Keratinocyte (primary cell): Measurements from ENCODE around the gene SMYD5. TPM values are rescaled to one million over a fixed set of nuclear protein-coding genes. Genes with fewer than 3 reads are reported as not detected.
A peak's percentile ranks its signal among the peaks of the same experiment; 100 is the strongest.

Source experiments
- DNase-seq: peaks from one replicate; pipeline ENCODE4 v3.0.0-alpha.2; 2011; ENCODE audit warnings: low read depth, missing footprints, low spot score
- FAIRE-seq: peaks from 2 replicates; lab custom pipeline; 2011; peaks lifted over from hg19 to GRCh38; lab: Jason Lieb, UNC
- H2AFZ ChIP-seq: 2 replicates; pipeline ENCODE4 v1.6.0; 2012; ENCODE audit warnings: low read length, control low read depth, inconsistent platforms; ENCODE audit not compliant: control insufficient read depth
- H3K27ac ChIP-seq: 2 replicates; pipeline ENCODE4 v1.5.1; 2011; ENCODE audit warnings: low read length; ENCODE audit not compliant: control insufficient read depth, insufficient read depth
- H3K27me3 ChIP-seq: 3 replicates; pipeline ENCODE4 v1.6.0; 2011; ENCODE audit warnings: low read length; ENCODE audit not compliant: control insufficient read depth, insufficient read depth; ENCODE audit errors: extremely low read depth
- H3K36me3 ChIP-seq, 2 experiments: 2 replicates in 1 of 2; 3 replicates in 1 of 2; pipeline ENCODE4 v1.5.1; 2011; ENCODE audit warnings: low read length in 2 of 2, mild to moderate bottlenecking in 1 of 2; ENCODE audit not compliant: control insufficient read depth in 2 of 2, insufficient read depth in 2 of 2; ENCODE audit errors: extremely low read depth in 1 of 2
- H3K4me1 ChIP-seq: 3 replicates; pipeline ENCODE4 v1.5.1; 2011; ENCODE audit warnings: low read length; ENCODE audit not compliant: control insufficient read depth, insufficient read depth; ENCODE audit errors: extremely low read depth
- H3K4me2 ChIP-seq: 3 replicates; pipeline ENCODE4 v1.6.0; 2011; ENCODE audit warnings: low read depth, low read length; ENCODE audit not compliant: control insufficient read depth, insufficient read depth; ENCODE audit errors: extremely low read depth
- H3K4me3 ChIP-seq, 3 experiments: fragments of 200-600 bp in 1 of 3; sonication (generic) in 1 of 3; 2 replicates in 2 of 3; 3 replicates in 1 of 3; pipeline ENCODE4 v1.5.1; 2011 to 2016; ENCODE audit warnings: low read length in 3 of 3, mild to moderate bottlenecking in 3 of 3, control low read depth in 2 of 3, inconsistent platforms in 1 of 3, low read depth in 1 of 3, mixed read lengths in 1 of 3, mixed run types in 1 of 3, moderate library complexity in 1 of 3; ENCODE audit not compliant: control insufficient read depth in 2 of 3, insufficient read depth in 2 of 3; ENCODE audit errors: extremely low read depth in 1 of 3
- H3K79me2 ChIP-seq: 2 replicates; pipeline ENCODE4 v1.6.0; 2012; ENCODE audit warnings: low read length; ENCODE audit not compliant: control insufficient read depth, insufficient read depth
- H3K9ac ChIP-seq: 3 replicates; pipeline ENCODE4 v1.6.0; 2011; ENCODE audit warnings: low read length; ENCODE audit not compliant: control insufficient read depth, insufficient read depth; ENCODE audit errors: extremely low read depth
- H3K9me1 ChIP-seq: 3 replicates; pipeline ENCODE4 v1.6.0; 2011; ENCODE audit warnings: low read length; ENCODE audit not compliant: control insufficient read depth, insufficient read depth; ENCODE audit errors: extremely low read depth
- H3K9me3 ChIP-seq: 2 replicates; pipeline ENCODE4 v1.5.1; 2012; ENCODE audit warnings: low read depth, low read length; ENCODE audit not compliant: control insufficient read depth
- H4K20me1 ChIP-seq: 3 replicates; pipeline ENCODE4 v1.6.0; 2011; ENCODE audit warnings: low read length; ENCODE audit not compliant: control insufficient read depth, insufficient read depth; ENCODE audit errors: extremely low read depth
- CTCF ChIP-seq, 3 experiments: IDR thresholded peaks in 1 of 3; conservative IDR thresholded peaks in 1 of 3; optimal IDR thresholded peaks in 1 of 3; 2 replicates in 2 of 3; 3 replicates in 1 of 3; pipeline versions ENCODE3 to v1.5.1; 2011; ENCODE audit warnings: low read length in 3 of 3, mild to moderate bottlenecking in 3 of 3, moderate library complexity in 2 of 3, control low read depth in 1 of 3, inconsistent platforms in 1 of 3; ENCODE audit not compliant: insufficient read depth in 2 of 3; ENCODE audit errors: extremely low read depth in 1 of 3
- EZH2 ChIP-seq: IDR thresholded peaks from one replicate; pipeline ENCODE4 v1.6.1; 2012; ENCODE audit warnings: inconsistent platforms, mild to moderate bottlenecking, low read length, moderate library complexity
- dilution Hi-C: fragments of 300-500 bp; cut with MboI; formaldehyde crosslinking; loops from one replicate; pipeline ENCODE4 v1.7.0; 2020; ENCODE audit warnings: low sequenced_read_pairs; ENCODE audit not compliant: extremely low pct_ligation_motif_present
- polyA plus RNA-seq, 5 experiments: library from polyadenylated mRNA; depleted of rRNA in 3 of 5; stranded (reverse) in 3 of 5; stranded (forward) in 1 of 5; unstranded in 1 of 5; fragments of >200 nt; gene quantifications; 1 replicate in 1 of 5; 2 replicates in 3 of 5; 3 replicates in 1 of 5; pipeline versions ENCODE4 v1.2.1 to v1.2.3, GENCODE V29; 2011 to 2012; ENCODE audit warnings: missing spikeins in 2 of 5, low read depth in 1 of 5, low replicate concordance in 1 of 5

The SMYD5 gene
- polyA plus RNA-seq, 1 donor (not counting 4 experiments of a cell fraction or from before 2014, with no cell fraction given) = 18.6 TPM

- peaks cover 2% of the 10 kb centered on the region for H3K9me1 ChIP-seq
- DNase-seq (no peak), FAIRE-seq (no peak)
- TF ChIP-seq CTCF (optimal IDR thresholded peaks at IDR 0.05 in 1 of 3, IDR thresholded peaks at IDR 0.05 in 1 of 3, conservative IDR thresholded peaks at IDR 0.05 in 1 of 3; ENCODE audit: extremely low read depth in 1 of 3, insufficient read depth in 2 of 3, low read length in 3 of 3) (no peak), EZH2 (no peak)
- H4K20me1 ChIP-seq = no peaks in the 10 kb centered on the region
- H2AFZ ChIP-seq = no peak overlapping the region
- H3K4me1 ChIP-seq = peaks cover 13% of the 10 kb centered on the region
- H3K27me3 ChIP-seq = no peaks in the 10 kb centered on the region
- no peak overlapping the region for H3K27ac ChIP-seq
- dilution Hi-C loops = no loop called here
- no peaks in the 10 kb centered on the region for H3K9me3 ChIP-seq
- H3K4me3 ChIP-seq = no peak overlapping the region
- no peak overlapping the region for H3K9ac ChIP-seq
- no peaks in the 10 kb centered on the region for H3K36me3 ChIP-seq
- H3K4me2 ChIP-seq = no peak overlapping the region
- peaks cover 23% of the 10 kb centered on the region for H3K79me2 ChIP-seq
These were observed 2.0 kb upstream of the SMYD5 start for GRCh38 chr2:73212098-73212447.

- H3K4me3 ChIP-seq = no peak overlapping the region
- no peaks in the 10 kb centered on the region for H3K9me3 ChIP-seq
- H3K79me2 ChIP-seq = peaks cover 27% of the 10 kb centered on the region
- no peak overlapping the region for H3K27ac ChIP-seq
- H3K36me3 ChIP-seq = no peaks in the 10 kb centered on the region
- FAIRE-seq = peak; percentile 20
- H3K4me1 ChIP-seq = peaks cover 16% of the 10 kb centered on the region
- no peak overlapping the region for H2AFZ ChIP-seq
- DNase-seq = no peak
- TF ChIP-seq CTCF (optimal IDR thresholded peaks at IDR 0.05 in 1 of 3, IDR thresholded peaks at IDR 0.05 in 1 of 3, conservative IDR thresholded peaks at IDR 0.05 in 1 of 3; ENCODE audit: extremely low read depth in 1 of 3, insufficient read depth in 2 of 3, low read length in 3 of 3) (peak; percentile 92 to 98 (median 97)), EZH2 (no peak)
- no peak overlapping the region for H3K9ac ChIP-seq
- H3K27me3 ChIP-seq = no peaks in the 10 kb centered on the region
- peaks cover 2% of the 10 kb centered on the region for H3K9me1 ChIP-seq
- H3K4me2 ChIP-seq = no peak overlapping the region
- dilution Hi-C loops = no loop called here
- no peaks in the 10 kb centered on the region for H4K20me1 ChIP-seq
These were observed 1.4 kb upstream of the SMYD5 start for GRCh38 chr2:73212448-73213176.
